H4 (cell line): ENCODE data around the gene MAGOH. TPM values are rescaled to one million over a fixed set of nuclear protein-coding genes. Genes with fewer than 3 reads are reported as not detected.
"Not testable (repeated sequence)": the region's sequence is repeated elsewhere in the genome, so short reads cannot be mapped to it uniquely, and the experiment has no call there.

ENCODE experiments used
- DNase-seq: peaks from one replicate; pipeline ENCODE4 v3.0.0-alpha.2; 2015; ENCODE audit warnings: low spot score
- total RNA-seq: library from RNA; depleted of rRNA; stranded (reverse); fragments of >200 nt; shearing (Covaris generic); gene quantifications from 2 replicates; pipeline ENCODE4 v1.2.3, GENCODE V29; 2014; rRNA removed

Gene MAGOH
- total RNA-seq, 1 experiment from 2014 or later = 80.6 TPM

GRCh38 chr1:53187401-53187800 lies 50.9 kb downstream of the MAGOH start:
- DNase-seq = no peak

GRCh38 chr1:53186533-53186932 lies 51.8 kb downstream of the MAGOH start:
- DNase-seq = no peak

- DNase-seq = not testable (repeated sequence)
Measured at GRCh38 chr1:53185955-53186297, 52.4 kb downstream of the MAGOH start.

- DNase-seq = no peak
Measured at GRCh38 chr1:53183095-53183990, 55.0 kb downstream of the MAGOH start.

- DNase-seq = no peak
Measured at GRCh38 chr1:53182716-53183094, 55.6 kb downstream of the MAGOH start.

- DNase-seq = peak; percentile 78
Measured at GRCh38 chr1:53182111-53182593, 56.2 kb downstream of the MAGOH start.

GRCh38 chr1:53180951-53181350 lies 57.4 kb downstream of the MAGOH start:
- DNase-seq = no peak

GRCh38 chr1:53180226-53180625 lies 58.1 kb downstream of the MAGOH start:
- no peak for DNase-seq

Other genes starting within 250 kb of the MAGOH start
- gene PODN, start 176.3 kb downstream of the MAGOH start, total RNA-seq = 0.10 TPM in 1 of 2 replicates, not detected in the other
- 0.60 and 2.4 TPM in 2 replicates for gene SLC1A7, start 95.9 kb downstream of the MAGOH start, total RNA-seq
- gene CPT2, start 41.7 kb downstream of the MAGOH start, total RNA-seq = 23.3 and 30.6 TPM in 2 replicates
- 86.8 and 87.1 TPM in 2 replicates for gene CZIB, start 17.9 kb downstream of the MAGOH start, total RNA-seq
- 53.0 and 61.1 TPM in 2 replicates for gene LRP8, start 89.6 kb upstream of the MAGOH start, total RNA-seq
- gene DMRTB1, start 220.9 kb upstream of the MAGOH start, total RNA-seq = not detected in 2 replicates